Parathyroid adenoma (tissue), 2 donors: ENCODE results near the gene ARHGEF10L.
A peak's percentile ranks its signal among the peaks of the same experiment; 100 is the strongest.

Experiments
- H2AFZ ChIP-seq: fragments of 300-600 bp; sonication (generic); one replicate; pipeline ENCODE4 v1.7.0; 2017; ENCODE audit warnings: antibody characterized with exemption, mild to moderate bottlenecking
- H3K27ac ChIP-seq: fragments of 300-600 bp; sonication (generic); one replicate; pipeline ENCODE4 v1.7.0; 2017
- H3K27me3 ChIP-seq: fragments of 300-600 bp; sonication (generic); one replicate; pipeline ENCODE4 v1.7.0; 2017; ENCODE audit warnings: low read length; ENCODE audit not compliant: control insufficient read depth, insufficient read depth
- H3K36me3 ChIP-seq: fragments of 300-600 bp; sonication (generic); one replicate; pipeline ENCODE4 v1.7.0; 2017; ENCODE audit warnings: low read length; ENCODE audit not compliant: control insufficient read depth, insufficient read depth
- H3K4me1 ChIP-seq: fragments of 300-600 bp; sonication (generic); one replicate; pipeline ENCODE4 v1.7.0; 2017; ENCODE audit warnings: control low read depth
- H3K4me2 ChIP-seq: fragments of 300-600 bp; sonication (generic); one replicate; pipeline ENCODE4 v1.7.0; 2017; ENCODE audit warnings: low read length
- H3K4me3 ChIP-seq: fragments of 300-600 bp; sonication (generic); one replicate; pipeline ENCODE4 v1.7.0; 2017; ENCODE audit warnings: low read depth, low read length
- H3K79me2 ChIP-seq: fragments of 300-600 bp; sonication (generic); one replicate; pipeline ENCODE4 v1.7.0; 2017; ENCODE audit warnings: control low read depth
- H3K9ac ChIP-seq: fragments of 300-600 bp; sonication (generic); one replicate; pipeline ENCODE4 v1.7.0; 2017; ENCODE audit warnings: mild to moderate bottlenecking
- H3K9me3 ChIP-seq: fragments of 300-600 bp; sonication (generic); one replicate; pipeline ENCODE4 v1.7.0; 2017; ENCODE audit warnings: low read length; ENCODE audit not compliant: control insufficient read depth
- TF ChIP-seq, protein P1 (sequence below): fragments of 300-600 bp; sonication (generic); IDR thresholded peaks from one replicate; pipeline ENCODE4 v1.7.0; 2017; ENCODE audit warnings: antibody characterized with exemption, mild to moderate bottlenecking
- donor health status: primary hyperparathyroidism.

ARHGEF10L gene

DNA sequence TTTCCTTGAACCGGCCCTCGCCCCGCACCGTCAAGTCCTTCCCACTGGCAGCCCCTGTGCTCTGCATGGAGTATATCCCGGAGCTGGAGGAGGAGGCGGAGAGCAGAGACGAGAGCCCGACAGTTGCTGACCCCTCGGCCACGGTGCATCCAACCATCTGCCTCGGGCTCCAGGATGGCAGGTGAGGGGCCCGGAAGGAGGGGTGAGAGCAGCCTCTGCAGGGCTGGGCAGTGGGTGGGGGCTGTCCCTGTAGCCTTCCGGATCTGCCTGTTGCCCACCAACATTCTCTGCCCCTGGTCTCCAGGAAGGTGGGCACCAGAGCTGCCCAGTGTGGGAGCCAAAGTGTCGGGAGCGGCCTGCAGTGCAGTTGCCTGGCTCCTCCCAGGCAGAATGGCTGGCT lies 116.4 kb downstream of the ARHGEF10L start:
- Histone ChIP-seq H3K4me3 (no peak overlapping the region), H3K79me2 (peaks cover 2% of the 10 kb centered on the region), H3K4me2 (no peak overlapping the region), H2AFZ (no peak overlapping the region), H3K27ac (no peak overlapping the region), H3K36me3 (no peaks in the 10 kb centered on the region), H3K9ac (no peak overlapping the region), H3K9me3 (no peaks in the 10 kb centered on the region), H3K4me1 (no peaks in the 10 kb centered on the region), H3K27me3 (no peaks in the 10 kb centered on the region)
- TF ChIP-seq, protein P1, sequence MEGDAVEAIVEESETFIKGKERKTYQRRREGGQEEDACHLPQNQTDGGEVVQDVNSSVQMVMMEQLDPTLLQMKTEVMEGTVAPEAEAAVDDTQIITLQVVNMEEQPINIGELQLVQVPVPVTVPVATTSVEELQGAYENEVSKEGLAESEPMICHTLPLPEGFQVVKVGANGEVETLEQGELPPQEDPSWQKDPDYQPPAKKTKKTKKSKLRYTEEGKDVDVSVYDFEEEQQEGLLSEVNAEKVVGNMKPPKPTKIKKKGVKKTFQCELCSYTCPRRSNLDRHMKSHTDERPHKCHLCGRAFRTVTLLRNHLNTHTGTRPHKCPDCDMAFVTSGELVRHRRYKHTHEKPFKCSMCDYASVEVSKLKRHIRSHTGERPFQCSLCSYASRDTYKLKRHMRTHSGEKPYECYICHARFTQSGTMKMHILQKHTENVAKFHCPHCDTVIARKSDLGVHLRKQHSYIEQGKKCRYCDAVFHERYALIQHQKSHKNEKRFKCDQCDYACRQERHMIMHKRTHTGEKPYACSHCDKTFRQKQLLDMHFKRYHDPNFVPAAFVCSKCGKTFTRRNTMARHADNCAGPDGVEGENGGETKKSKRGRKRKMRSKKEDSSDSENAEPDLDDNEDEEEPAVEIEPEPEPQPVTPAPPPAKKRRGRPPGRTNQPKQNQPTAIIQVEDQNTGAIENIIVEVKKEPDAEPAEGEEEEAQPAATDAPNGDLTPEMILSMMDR = no peak

DNA sequence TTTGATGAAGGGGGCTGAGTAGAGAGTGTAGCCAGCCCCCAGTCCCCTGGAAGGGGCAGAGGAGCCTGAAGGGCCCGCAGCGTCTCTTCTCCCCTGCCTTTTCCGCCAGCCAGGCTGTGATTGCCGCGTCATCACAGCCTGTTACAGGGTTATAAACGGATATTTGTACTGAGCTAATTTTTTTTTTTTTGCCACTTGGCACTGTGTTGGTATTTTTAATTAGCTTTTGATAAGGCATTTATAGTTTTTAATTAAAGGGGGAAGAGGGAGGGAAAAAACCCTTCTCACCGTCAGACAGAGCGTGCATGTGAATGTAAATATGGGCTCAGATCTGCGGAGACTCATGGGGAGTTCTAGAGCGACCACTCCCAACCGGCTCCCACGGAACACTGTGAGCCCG lies 117.9 kb downstream of the ARHGEF10L start:
- no peak overlapping the region for H3K27ac ChIP-seq
- H3K79me2 ChIP-seq = peaks cover 2% of the 10 kb centered on the region
- H3K4me3 ChIP-seq = no peak overlapping the region
- H2AFZ ChIP-seq = no peak overlapping the region
- no peaks in the 10 kb centered on the region for H3K4me1 ChIP-seq
- H3K9me3 ChIP-seq = no peaks in the 10 kb centered on the region
- no peaks in the 10 kb centered on the region for H3K36me3 ChIP-seq
- H3K27me3 ChIP-seq = no peaks in the 10 kb centered on the region
- H3K9ac ChIP-seq = no peak overlapping the region
- TF ChIP-seq, protein P1 = no peak
- H3K4me2 ChIP-seq = no peak overlapping the region

DNA sequence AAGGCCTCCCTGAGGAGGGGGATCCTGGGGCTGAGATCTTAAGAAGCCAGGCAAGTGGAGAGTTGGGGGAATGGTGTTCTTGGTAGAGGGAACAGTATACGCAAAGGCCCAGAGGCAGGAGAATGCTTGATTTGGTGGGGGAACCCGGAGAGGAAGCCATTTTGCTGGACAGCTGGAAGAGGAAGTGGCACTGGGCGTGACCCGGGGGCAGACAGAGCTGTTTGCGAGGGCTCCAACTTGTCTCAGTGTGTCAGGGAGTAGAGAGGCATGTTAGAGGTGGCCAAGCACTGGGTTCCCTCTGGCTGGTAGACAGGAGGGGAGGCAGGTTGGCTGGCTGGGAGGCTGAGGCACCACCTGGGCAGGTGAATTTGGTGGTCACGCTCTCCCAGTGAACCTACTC lies 119.3 kb downstream of the ARHGEF10L start:
- no peaks in the 10 kb centered on the region for H3K36me3 ChIP-seq
- H2AFZ ChIP-seq = no peak overlapping the region
- TF ChIP-seq, protein P1 = no peak
- H3K4me2 ChIP-seq = no peak overlapping the region
- H3K79me2 ChIP-seq = no peaks in the 10 kb centered on the region
- no peaks in the 10 kb centered on the region for H3K4me1 ChIP-seq
- H3K27ac ChIP-seq = no peak overlapping the region
- no peaks in the 10 kb centered on the region for H3K27me3 ChIP-seq
- no peaks in the 10 kb centered on the region for H3K9me3 ChIP-seq
- H3K4me3 ChIP-seq = no peak overlapping the region
- no peak overlapping the region for H3K9ac ChIP-seq

DNA sequence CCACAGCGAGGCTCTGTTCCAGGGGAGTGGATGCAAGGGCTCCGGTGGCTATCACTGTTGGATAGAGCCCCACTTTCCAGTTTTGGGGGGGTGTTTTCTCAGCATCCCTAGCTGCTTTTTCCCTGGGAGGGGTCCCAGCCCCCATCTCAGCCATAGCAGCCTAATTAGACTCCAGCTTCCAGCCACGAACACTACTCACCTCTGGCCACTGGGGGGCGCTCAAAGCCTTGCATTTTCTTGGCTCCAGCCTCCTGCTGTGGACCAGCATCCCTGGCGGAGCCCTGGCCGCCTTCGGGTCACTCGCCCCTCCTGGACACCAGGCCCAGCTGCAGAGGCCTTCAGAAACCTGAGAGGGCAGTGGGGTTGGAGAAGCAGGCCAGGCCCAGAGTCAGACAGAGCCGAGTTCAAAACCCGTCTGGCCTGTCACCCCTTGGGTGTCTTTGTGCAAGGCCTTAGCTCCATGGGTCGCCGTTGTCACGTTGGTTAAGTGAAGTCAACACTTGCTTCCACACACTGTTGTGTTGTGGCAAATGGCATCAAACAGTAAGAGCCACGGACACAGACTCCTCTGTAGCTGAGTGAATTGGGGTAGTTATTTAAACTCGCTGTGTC lies 122.2 kb downstream of the ARHGEF10L start:
- TF ChIP-seq, protein P1 = peak; percentile 60
- H3K4me3 ChIP-seq = no peak overlapping the region
- H2AFZ ChIP-seq = no peak overlapping the region
- H3K27me3 ChIP-seq = no peaks in the 10 kb centered on the region
- H3K9me3 ChIP-seq = no peaks in the 10 kb centered on the region
- no peak overlapping the region for H3K4me2 ChIP-seq
- no peaks in the 10 kb centered on the region for H3K79me2 ChIP-seq
- no peaks in the 10 kb centered on the region for H3K36me3 ChIP-seq
- no peak overlapping the region for H3K27ac ChIP-seq
- no peak overlapping the region for H3K9ac ChIP-seq
- no peaks in the 10 kb centered on the region for H3K4me1 ChIP-seq

DNA sequence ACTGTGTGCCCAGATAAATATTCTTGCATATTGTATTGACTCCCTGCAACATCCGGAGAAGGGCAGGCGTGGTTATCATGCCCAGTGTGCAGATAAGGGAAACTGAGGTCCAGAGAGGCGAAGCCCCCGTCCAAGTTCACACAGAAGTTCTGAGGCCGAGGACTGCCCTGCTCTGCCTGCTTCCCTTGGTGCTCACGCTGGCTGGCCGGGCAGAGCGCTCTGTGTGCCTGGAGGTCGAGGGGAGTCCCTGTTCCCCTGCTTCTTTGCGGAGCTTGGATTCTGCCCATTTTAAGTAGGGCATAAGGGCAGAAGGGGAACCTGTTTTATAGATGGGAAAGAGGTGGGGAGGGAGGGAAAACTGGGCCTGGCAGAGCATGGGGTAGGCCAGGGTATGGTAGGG lies 122.8 kb downstream of the ARHGEF10L start:
- H3K4me3 ChIP-seq = no peak overlapping the region
- no peaks in the 10 kb centered on the region for H3K79me2 ChIP-seq
- H2AFZ ChIP-seq = no peak overlapping the region
- no peak overlapping the region for H3K9ac ChIP-seq
- no peaks in the 10 kb centered on the region for H3K36me3 ChIP-seq
- TF ChIP-seq, protein P1 = no peak
- no peaks in the 10 kb centered on the region for H3K9me3 ChIP-seq
- H3K27me3 ChIP-seq = no peaks in the 10 kb centered on the region
- no peaks in the 10 kb centered on the region for H3K4me1 ChIP-seq
- no peak overlapping the region for H3K27ac ChIP-seq
- H3K4me2 ChIP-seq = no peak overlapping the region
